GM19395 (cell line): ENCODE data around the gene LRMDA.
"Not testable (repeated sequence)": the region's sequence is repeated elsewhere in the genome, so short reads cannot be mapped to it uniquely, and the experiment has no call there.

ENCODE experiments used
- ATAC-seq: cut with Tn5 transposase; IDR thresholded peaks from one replicate; pipeline ENCODE4 v1.9.1; 2021; ENCODE audit warnings: mild to moderate bottlenecking, moderate library complexity; ENCODE audit not compliant: unreplicated experiment

LRMDA gene

GRCh38 chr10:75730847-75731246 is 299.4 kb downstream of the LRMDA start:
- ATAC-seq: no peak

GRCh38 chr10:75733135-75733890 is 301.9 kb downstream of the LRMDA start:
- no peak for ATAC-seq

- no peak for ATAC-seq
These were observed 304.8 kb downstream of the LRMDA start for GRCh38 chr10:75736151-75736640.

- ATAC-seq: no peak
These were observed 305.6 kb downstream of the LRMDA start for GRCh38 chr10:75736889-75737579.

DNA sequence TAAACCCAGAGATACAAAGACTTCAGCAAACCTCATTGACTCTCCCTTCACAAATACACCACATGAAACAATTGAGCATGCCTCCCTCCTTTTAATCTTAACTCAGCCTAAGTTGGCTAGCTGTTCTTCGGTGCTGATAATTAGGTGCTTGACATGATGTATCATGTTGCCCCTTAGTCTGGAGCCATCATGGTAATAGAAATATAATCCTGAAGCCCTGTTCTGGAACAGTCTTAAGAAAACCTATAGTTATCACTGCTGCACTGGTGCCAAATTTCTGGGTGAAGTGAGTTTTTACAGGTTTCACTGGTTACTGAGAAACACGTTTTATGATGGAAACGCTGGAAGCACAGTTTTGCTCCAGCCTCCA is 306.1 kb downstream of the LRMDA start:
- ATAC-seq: no peak

DNA sequence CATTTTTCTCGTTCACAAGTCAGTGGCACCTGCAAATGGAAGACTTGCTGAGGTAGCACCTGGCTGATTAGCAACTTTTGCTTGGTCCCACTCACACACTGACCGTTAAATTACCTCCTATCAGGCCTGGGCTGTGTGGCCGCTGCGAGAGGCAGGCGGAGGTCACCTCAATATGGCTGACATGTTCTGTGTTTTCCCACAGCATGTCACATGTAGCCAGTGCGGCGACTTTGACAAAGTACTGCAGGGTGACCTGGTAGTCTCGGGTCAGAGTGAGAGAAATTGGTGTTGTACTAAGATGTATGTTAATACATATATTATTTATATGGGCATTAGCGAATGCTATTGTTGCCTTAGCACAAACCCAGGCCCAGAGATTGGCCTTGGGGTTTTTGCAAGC is 307.5 kb downstream of the LRMDA start:
- ATAC-seq: no peak

DNA sequence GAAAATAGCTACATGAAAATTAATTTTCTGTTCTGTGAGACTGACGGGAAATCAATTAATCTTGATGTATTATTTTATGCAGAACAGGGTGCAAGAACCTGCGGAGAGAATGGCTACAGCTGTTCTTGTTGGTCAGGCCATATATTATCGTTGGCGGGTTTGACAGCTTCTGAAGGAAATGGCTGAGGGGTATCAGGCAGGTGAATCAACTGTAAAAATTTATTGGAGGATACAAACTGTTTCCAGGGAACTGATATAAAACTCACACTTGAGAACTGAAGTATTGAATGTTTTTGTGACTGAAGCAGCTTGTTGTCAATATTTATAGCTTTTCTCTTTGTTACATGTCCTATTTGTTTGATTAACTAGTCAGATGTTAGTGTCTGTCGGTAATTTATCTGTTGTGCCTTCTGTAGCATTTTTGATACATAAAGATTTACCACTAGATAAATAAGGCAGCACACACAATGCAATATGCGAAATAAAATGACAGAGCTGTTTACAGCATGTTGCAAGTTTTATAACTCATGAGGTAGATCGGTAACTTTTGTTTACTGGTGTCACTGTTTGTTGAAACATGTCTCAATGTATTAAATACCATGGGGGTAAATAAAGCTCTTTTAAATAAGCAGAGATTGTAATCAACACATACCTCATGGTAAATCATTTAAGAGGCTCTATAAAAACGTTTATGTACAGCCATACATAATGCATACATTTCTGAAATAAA is 308.2 kb downstream of the LRMDA start:
- no peak for ATAC-seq

- no peak for ATAC-seq
These were observed 309.1 kb downstream of the LRMDA start for GRCh38 chr10:75740541-75740940.

DNA sequence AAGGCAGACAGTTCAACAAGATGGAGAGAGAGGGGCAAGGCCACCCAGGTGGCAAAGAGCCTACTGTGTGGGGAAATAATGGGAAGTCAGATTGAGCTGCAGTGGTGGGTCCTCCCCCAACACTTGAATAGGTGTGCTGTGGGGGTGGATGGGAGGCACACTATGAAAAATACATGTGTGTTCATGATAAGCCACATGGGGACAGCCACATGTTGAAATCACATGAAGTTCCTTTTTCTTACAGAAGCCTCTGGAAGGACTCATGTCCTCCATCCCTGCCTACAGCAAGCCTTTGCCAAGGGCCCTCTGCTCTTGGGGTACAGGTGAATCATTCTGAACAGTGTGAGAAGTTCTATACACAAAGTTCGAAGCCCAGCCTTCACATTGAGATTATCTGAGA is 310.9 kb downstream of the LRMDA start:
- no peak for ATAC-seq

DNA sequence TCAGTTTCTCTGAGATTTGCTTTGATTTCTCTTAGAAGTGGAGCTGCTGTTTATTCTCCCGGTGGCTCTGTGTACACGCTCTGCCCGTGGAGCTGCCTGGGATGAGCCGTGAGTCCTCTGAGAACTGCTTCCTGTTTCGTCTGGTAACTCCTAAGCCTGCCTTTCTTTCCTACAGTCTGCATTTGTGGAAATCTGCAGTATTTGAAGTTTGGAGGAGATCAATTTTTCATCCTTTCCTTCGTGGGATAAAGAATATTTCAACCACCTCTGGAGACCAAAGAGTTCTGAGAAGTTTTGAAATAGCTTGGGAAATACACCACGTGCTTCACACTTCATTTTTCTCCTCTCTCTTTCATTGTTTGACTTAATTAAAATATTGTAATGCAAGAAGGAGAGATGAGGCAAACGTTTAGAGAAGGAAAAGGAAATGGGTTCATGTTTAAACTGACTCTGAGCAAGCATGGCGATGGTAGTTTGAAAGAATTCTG is 311.9 kb downstream of the LRMDA start:
- no peak for ATAC-seq

DNA sequence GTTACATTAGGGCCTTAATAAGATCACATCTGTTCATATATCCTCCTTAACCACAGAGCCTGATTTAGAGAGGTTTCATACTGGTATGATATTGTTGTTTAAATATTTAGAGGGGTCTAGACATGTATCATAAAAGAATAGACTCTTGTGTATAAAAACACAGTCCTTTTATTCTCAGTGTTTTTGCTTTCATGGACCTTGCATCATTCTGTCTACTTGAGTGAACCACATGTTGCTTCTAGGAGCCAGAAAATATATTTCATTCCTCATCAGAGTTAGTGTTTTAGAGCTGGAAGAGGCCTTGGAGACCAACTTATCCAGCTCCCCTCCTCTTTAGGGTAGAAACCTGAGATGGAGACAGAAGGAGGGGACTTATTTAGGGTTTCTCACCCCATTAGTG is 312.8 kb downstream of the LRMDA start:
- ATAC-seq: no peak

DNA sequence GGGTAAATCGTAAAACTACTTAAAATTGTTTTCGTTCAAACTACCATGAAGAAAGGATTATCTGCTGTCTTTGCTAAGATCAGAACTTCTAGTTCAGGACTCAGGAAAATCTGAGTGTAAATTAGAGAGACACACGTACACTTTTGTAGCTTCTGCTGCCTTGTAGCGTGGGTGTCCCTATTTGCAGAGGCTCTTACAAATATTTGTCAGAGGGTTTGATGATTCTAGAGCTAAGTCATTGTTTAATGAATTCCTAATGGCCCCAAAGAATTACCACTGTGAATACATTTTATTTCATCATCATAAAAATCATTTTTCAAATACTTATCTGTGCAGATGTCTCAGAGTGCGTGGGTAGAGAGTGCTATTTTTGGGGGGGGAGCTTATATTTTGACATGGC is 314.9 kb downstream of the LRMDA start:
- no peak for ATAC-seq

GRCh38 chr10:75750093-75750875 is 318.9 kb downstream of the LRMDA start:
- ATAC-seq: not testable (repeated sequence)

DNA sequence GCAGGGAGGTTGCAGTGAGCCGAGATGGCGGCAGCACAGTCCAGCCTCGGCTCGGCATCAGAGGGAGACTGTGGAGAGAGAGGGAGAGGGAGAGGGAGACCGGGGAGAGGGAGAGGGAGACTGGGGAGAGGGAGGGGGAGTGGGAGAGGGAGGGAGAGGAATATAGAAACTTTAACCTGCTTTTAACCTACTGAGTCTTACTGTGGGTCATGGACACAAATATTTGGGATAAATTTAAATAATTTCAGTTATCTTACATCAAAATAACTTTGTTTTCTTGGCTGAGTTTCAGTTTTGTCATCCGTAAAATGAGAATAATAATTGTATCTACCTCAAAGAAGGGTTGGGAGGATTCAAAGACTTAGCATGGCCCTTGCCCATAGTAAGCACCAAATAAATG is 319.8 kb downstream of the LRMDA start:
- ATAC-seq: no peak

DNA sequence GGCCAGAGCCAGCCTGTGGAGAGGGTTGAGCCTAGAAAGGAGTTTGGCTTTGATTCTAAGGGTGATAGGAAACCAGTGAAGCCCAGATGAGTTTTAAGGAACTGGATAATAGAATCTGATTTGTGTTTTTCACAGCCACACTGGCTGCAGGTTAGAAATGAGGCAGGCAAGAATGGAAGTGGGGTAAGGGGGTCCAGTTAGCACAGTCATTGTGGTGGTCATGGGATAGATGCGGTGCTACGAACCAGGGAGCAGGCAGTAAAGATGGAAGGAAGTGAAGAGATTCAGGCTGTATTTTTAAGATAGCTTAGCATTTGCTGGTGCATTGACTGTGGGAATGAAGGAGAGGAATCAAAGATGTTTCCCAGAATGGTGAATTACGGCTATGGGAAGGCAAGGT is 322.2 kb downstream of the LRMDA start:
- ATAC-seq: no peak

DNA sequence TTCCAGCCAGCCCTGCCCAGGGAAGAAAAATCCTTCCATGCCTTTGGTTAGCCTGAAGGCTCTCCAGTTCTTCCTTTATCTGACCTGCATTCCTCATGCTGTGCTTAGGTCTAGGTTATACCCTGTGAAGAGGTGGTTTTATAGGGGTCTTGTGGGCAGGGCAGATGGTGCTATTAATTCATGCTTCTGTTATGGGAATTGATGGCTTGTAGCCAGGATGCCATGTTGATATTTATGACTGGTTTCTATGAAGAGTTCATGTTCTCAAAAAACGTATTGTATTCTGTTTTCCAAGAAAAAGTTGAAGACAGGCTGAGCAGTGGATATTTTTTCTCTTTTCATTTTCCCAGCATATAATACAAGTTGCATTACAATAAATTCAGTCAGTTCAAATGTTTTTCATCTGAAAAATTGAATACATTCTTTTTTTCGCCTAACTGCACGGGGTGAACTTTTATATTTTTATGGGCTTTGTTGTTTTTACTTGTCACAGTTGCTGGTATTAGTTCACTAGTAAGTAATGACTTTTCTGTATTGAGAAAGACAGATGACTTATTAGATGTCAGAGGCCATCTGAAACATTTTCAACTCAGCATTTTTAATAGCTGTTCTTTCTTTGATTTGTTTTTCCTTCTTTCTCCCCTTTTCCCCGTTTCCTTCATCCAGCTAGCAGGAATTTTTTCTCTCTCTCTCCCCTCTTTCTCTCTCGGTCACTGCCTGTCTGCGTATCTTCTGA is 322.8 kb downstream of the LRMDA start:
- ATAC-seq: no peak

GRCh38 chr10:75755528-75755927 is 324.1 kb downstream of the LRMDA start:
- ATAC-seq: no peak

DNA sequence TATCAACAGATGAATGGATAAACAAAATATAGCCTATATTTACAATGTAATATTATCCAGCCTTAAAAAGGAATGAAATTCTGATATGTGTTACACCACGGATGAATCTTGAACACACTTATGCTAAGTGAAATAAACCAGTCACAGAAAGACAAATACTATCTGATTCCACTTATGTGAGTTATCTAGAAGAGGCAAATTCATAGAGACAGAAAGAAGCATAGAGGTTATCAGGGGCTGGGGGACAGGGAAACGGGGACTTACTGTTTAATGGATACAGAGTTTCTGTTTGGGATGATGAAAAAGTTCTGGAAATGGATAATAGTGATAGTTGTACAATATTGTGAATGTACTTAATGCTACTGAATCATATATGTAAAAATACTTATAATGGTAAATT is 329.9 kb downstream of the LRMDA start:
- no peak for ATAC-seq

GRCh38 chr10:75762431-75762802 is 331.0 kb downstream of the LRMDA start:
- no peak for ATAC-seq

DNA sequence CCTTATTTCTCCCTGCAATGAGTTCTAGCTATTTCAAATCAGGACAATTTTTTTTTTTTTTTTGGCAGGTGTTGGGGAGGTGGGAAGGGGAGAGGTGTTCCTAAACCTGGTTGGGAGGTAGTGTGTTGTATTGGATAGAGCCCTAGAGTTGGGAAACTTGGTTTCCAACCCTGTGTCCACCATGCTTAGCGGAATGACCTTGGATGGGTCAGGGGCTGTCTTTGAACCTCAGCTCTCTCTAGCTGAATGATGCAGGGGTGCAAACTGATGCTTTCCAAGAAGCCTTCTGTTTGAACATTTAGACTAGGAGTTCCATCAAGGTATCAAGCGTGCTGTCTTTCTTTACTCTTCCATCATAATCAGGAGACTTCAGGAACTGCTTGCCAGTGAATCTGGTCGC is 332.2 kb downstream of the LRMDA start:
- ATAC-seq: no peak
